ENCODE data around the gene GUCY1A2.

DNA sequence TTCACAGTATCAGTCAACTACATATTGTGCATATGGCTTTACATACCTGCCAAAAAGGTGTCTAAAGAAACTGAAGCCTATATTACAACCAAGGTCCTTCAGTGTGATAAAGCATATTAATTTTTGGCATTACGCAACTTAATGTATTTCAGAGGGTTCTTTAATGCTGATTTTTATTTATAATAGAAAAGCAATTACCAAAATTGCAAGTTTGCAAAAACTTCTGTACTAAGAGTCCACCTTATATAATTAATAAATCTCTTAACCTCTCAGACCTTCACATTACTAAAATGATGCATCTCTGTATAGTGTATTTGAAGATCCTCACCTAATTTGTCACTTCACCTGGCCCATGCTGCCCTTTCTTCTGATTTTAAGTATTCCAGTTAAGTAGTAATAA is 128.6 kb downstream of the GUCY1A2 start:
- TF ChIP-seq, protein P1, sequence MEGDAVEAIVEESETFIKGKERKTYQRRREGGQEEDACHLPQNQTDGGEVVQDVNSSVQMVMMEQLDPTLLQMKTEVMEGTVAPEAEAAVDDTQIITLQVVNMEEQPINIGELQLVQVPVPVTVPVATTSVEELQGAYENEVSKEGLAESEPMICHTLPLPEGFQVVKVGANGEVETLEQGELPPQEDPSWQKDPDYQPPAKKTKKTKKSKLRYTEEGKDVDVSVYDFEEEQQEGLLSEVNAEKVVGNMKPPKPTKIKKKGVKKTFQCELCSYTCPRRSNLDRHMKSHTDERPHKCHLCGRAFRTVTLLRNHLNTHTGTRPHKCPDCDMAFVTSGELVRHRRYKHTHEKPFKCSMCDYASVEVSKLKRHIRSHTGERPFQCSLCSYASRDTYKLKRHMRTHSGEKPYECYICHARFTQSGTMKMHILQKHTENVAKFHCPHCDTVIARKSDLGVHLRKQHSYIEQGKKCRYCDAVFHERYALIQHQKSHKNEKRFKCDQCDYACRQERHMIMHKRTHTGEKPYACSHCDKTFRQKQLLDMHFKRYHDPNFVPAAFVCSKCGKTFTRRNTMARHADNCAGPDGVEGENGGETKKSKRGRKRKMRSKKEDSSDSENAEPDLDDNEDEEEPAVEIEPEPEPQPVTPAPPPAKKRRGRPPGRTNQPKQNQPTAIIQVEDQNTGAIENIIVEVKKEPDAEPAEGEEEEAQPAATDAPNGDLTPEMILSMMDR (IDR thresholded peaks at IDR 0.05), result no peak
- TF ChIP-seq POLR2A (IDR thresholded peaks at IDR 0.05), result no peak
- no peak for TF ChIP-seq POLR2AphosphoS5 (IDR thresholded peaks at IDR 0.05)
- TF ChIP-seq EP300 (IDR thresholded peaks at IDR 0.05; ENCODE audit: low read depth), result no peak

Data from transverse colon (tissue), 4 donors.